HepG2 (cell line): ENCODE measurements around the gene ATAD3C. TPM values are rescaled to one million over a fixed set of nuclear protein-coding genes. Genes with fewer than 3 reads are reported as not detected.

ENCODE experiments used
- HMGXB3 ChIP-seq: sonication (generic); formaldehyde crosslinking; IDR thresholded peaks from 2 replicates; pipeline ENCODE4 v1.4.0; 2020; ENCODE audit warnings: missing genetic modification reagents, borderline replicate concordance
- MBNL3 ChIP-seq: fragments of 250-450 bp; sonication (Bioruptor Pico); conservative IDR thresholded peaks from 2 replicates; pipeline ENCODE4 v1.8.0; 2022; ENCODE audit warnings: mild to moderate bottlenecking, inconsistent platforms
- MXD4 ChIP-seq: IDR thresholded peaks from 2 replicates; pipeline ENCODE4 v1.6.1; 2016; ENCODE audit warnings: mild to moderate bottlenecking, missing biosample characterization, missing genetic modification reagents
- POGK ChIP-seq: sonication (generic); formaldehyde crosslinking; conservative IDR thresholded peaks from 2 replicates; pipeline ENCODE4 v1.8.0; 2022; ENCODE audit warnings: mild to moderate bottlenecking, moderate library complexity, missing genetic modification reagents
- PPARG ChIP-seq: conservative IDR thresholded peaks from 2 replicates; pipeline ENCODE4 v1.6.1; 2016; ENCODE audit warnings: missing biosample characterization, missing genetic modification reagents
- SIN3B ChIP-seq: fragments of 150-350 bp; IDR thresholded peaks from 2 replicates; pipeline ENCODE4 v1.6.1; 2014; ENCODE audit warnings: low read length
- SNAPC4 ChIP-seq: sonication (generic); formaldehyde crosslinking; IDR thresholded peaks from 2 replicates; pipeline ENCODE4 v1.4.0; 2020; ENCODE audit warnings: mild to moderate bottlenecking, missing genetic modification reagents
- ZBTB37 ChIP-seq: sonication (generic); formaldehyde crosslinking; IDR thresholded peaks from 2 replicates; pipeline ENCODE4 v1.4.0; 2020; ENCODE audit warnings: mild to moderate bottlenecking, missing genetic modification reagents
- ZBTB46 ChIP-seq: sonication (generic); formaldehyde crosslinking; IDR thresholded peaks from 2 replicates; pipeline ENCODE4 v1.4.0; 2020; ENCODE audit warnings: mild to moderate bottlenecking, missing genetic modification reagents, borderline replicate concordance
- ZFP41 ChIP-seq: sonication (generic); formaldehyde crosslinking; IDR thresholded peaks from 2 replicates; pipeline ENCODE4 v1.4.0; 2020; ENCODE audit warnings: mild to moderate bottlenecking, missing genetic modification reagents, borderline replicate concordance
- ZNF317 ChIP-seq: sonication (generic); formaldehyde crosslinking; IDR thresholded peaks from 2 replicates; pipeline ENCODE4 v1.5.0; 2020; ENCODE audit warnings: mild to moderate bottlenecking, missing genetic modification reagents
- ZNF766 ChIP-seq: sonication (generic); formaldehyde crosslinking; IDR thresholded peaks from 2 replicates; pipeline ENCODE4 v1.5.0; 2020; ENCODE audit warnings: missing genetic modification reagents, borderline replicate concordance
- ZNF883 ChIP-seq: sonication (generic); formaldehyde crosslinking; IDR thresholded peaks from 2 replicates; pipeline ENCODE4 v1.5.1; 2020; ENCODE audit warnings: mild to moderate bottlenecking, missing genetic modification reagents; ENCODE audit errors: not compliant biosample characterization
- ZSCAN30 ChIP-seq: sonication (generic); formaldehyde crosslinking; IDR thresholded peaks from 2 replicates; pipeline ENCODE4 v1.5.0; 2020; ENCODE audit warnings: mild to moderate bottlenecking, missing genetic modification reagents
- polyA plus RNA-seq, 8 experiments: library from polyadenylated mRNA; depleted of rRNA in 3 of 8; stranded (reverse) in 7 of 8; unstranded in 1 of 8; fragments of >200 nt; fragmentation: Illumina TruSeq in 4 of 8; extraction: Trizol in 4 of 8; gene quantifications; 2 replicates each; pipeline versions ENCODE4 v1.2.1 to v1.2.3, GENCODE V29; 2011 to 2016; ENCODE audit warnings: low read depth in 4 of 8, missing spikeins in 1 of 8, mixed read lengths in 1 of 8; ENCODE audit not compliant: insufficient read depth in 1 of 8
- total RNA-seq, 5 experiments: library from RNA; depleted of rRNA; stranded (reverse); fragments of >200 nt; fragmentation: Illumina TruSeq; extraction: Trizol; gene quantifications; 2 replicates each; pipeline ENCODE4 v1.2.3, GENCODE V29; 2016; ENCODE audit warnings: low read depth in 1 of 5

ATAD3C gene
- total and polyA plus RNA-seq, 2 of the 13 experiments (the other 11 are each of a cell fraction or from before 2014, with no cell fraction given): 2.4 to 3.2 TPM

GRCh38 chr1:1471389-1472052 lies 22.0 kb downstream of the ATAD3C start, which contains the start of gene ATAD3B (continued):
- TF ChIP-seq ZNF883 (no peak), HMGXB3 (CRISPR knock-in tag) (peak; percentile 47; the same call in 1 of the 2 replicates), PPARG (no peak; the same call in 1 of the 2 replicates), SNAPC4 (CRISPR knock-in tag) (0 out of 2 replicates have a peak, but pooled peaks have one; percentile 60), ZSCAN30 (CRISPR knock-in tag) (no peak), ZNF317 (CRISPR knock-in tag) (peak; percentile 75), MBNL3 (CRISPR knock-in tag) (no peak), POGK (CRISPR knock-in tag) (no peak), ZBTB46 (CRISPR knock-in tag) (no peak), ZNF766 (CRISPR knock-in tag) (no peak), ZBTB37 (CRISPR knock-in tag) (no peak), MXD4 (CRISPR knock-in tag) (peak; percentile 93), ZFP41 (no peak), SIN3B (peak; percentile 78)
